GM23248 (cell line): ENCODE results near the gene CISH.

Experiments
- EZH2 ChIP-seq: fragments of 200-600 bp; sonication (generic); IDR thresholded peaks from 2 replicates; pipeline ENCODE4 v1.6.1; 2018; ENCODE audit warnings: antibody characterized with exemption, mild to moderate bottlenecking; ENCODE audit not compliant: insufficient read depth, poor library complexity, severe bottlenecking
- EZH2phosphoT487 ChIP-seq: fragments of 200-600 bp; sonication (generic); IDR thresholded peaks from 2 replicates; pipeline ENCODE4 v1.6.1; 2018; ENCODE audit warnings: antibody characterized with exemption, moderate library complexity, mild to moderate bottlenecking, low read depth; ENCODE audit not compliant: insufficient read depth

- TF ChIP-seq EZH2phosphoT487 (no peak), EZH2 (no peak)
These were observed 54.5 kb downstream of the CISH start for GRCh38 chr3:50557106-50557505.
